Gastroesophageal sphincter (tissue), 3 donors: ENCODE data around the gene ITPR2.

Source experiments
- CTCF ChIP-seq, 4 experiments: fragments of 200-600 bp in 2 of 4; fragments of 450-650 bp in 2 of 4; sonication (generic) in 1 of 4; IDR thresholded peaks; one replicate each; pipeline ENCODE4 v1.5.1; 2017 to 2019; ENCODE audit warnings: antibody characterized with exemption in 4 of 4, mild to moderate bottlenecking in 2 of 4, moderate library complexity in 2 of 4
- POLR2A ChIP-seq, 2 donors: fragments of 450-650 bp; IDR thresholded peaks; one replicate each; pipeline ENCODE4 v1.6.1; 2017; ENCODE audit warnings: antibody characterized with exemption in 2 of 2, mild to moderate bottlenecking in 2 of 2, moderate library complexity in 1 of 2
- POLR2AphosphoS5 ChIP-seq: sonication (generic); formaldehyde crosslinking; IDR thresholded peaks from one replicate; pipeline ENCODE4 v1.6.1; 2017; ENCODE audit warnings: antibody characterized with exemption

GRCh38 chr12:26748412-26748740 is 84.6 kb downstream of the ITPR2 start:
- TF ChIP-seq POLR2AphosphoS5 (no peak), CTCF (IDR thresholded peaks at IDR 0.05) (no peak), POLR2A (IDR thresholded peaks at IDR 0.05) (no peak)
